Measurements from ENCODE around the gene ASPSCR1. TPM values are rescaled to one million over a fixed set of nuclear protein-coding genes. Genes with fewer than 3 reads are reported as not detected.

The ASPSCR1 gene
- total and polyA plus RNA-seq, 8 donors, result 35.1 to 64.3 (median 44.4) TPM

GRCh38 chr17:82063424-82064415 is 86.3 kb downstream of the ASPSCR1 start:
- TF ChIP-seq, protein P1, sequence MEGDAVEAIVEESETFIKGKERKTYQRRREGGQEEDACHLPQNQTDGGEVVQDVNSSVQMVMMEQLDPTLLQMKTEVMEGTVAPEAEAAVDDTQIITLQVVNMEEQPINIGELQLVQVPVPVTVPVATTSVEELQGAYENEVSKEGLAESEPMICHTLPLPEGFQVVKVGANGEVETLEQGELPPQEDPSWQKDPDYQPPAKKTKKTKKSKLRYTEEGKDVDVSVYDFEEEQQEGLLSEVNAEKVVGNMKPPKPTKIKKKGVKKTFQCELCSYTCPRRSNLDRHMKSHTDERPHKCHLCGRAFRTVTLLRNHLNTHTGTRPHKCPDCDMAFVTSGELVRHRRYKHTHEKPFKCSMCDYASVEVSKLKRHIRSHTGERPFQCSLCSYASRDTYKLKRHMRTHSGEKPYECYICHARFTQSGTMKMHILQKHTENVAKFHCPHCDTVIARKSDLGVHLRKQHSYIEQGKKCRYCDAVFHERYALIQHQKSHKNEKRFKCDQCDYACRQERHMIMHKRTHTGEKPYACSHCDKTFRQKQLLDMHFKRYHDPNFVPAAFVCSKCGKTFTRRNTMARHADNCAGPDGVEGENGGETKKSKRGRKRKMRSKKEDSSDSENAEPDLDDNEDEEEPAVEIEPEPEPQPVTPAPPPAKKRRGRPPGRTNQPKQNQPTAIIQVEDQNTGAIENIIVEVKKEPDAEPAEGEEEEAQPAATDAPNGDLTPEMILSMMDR (IDR thresholded peaks at IDR 0.05), result no peak
- ATAC-seq, result no peak
- H3K27ac ChIP-seq, result no peak overlapping the region
- peak in 1 of 4 donors; percentile 59 for DNase-seq
- intact Hi-C loops (cut with DNase I), result no loop called here
- no peaks in the 10 kb centered on the region for H3K9me3 ChIP-seq
- H3K36me3 ChIP-seq, result peaks cover 0 to 49% of the 10 kb centered on the region in 2 donors
- peak overlapping the region in 1 of 2 donors; percentile 91 for H3K4me3 ChIP-seq
- no peaks in the 10 kb centered on the region for H3K27me3 ChIP-seq
- peaks cover 18 to 28% of the 10 kb centered on the region in 2 donors for H3K4me1 ChIP-seq

DNA sequence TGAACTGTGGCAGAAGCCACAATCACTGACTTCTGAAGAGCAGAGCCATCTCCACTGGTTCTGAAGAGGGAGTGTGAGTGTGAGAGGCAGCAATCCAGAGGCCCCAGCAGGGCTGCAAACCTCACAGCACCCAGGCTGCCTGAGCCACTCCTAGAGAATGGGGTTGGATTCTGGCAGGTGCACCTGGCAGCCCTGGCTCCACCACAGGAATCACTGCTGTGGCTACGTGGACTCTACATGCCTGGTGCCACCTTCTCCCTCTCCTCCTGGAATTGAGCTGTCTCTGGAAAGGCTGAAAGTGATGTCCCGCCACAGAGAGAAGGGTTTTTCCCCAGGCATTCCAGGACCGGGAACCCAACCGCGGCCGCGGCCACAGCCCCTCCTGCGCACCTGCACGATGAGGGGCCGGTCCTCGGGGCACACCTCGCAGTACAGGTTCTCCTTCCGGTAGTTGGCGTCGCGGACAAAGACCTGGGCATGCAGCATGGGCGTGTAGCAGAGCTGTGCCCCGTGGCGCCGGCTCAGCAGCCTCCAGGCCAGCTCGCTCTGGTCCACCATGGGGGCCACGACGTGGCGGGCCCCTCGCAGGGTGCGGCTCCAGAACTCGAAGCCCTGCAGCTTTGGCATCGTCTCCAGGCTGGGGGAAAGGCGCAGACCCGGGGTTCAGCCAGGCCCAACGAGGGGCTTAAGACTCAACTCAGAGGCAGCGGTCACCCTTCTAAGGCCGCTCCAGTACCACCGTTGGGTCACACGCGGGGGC is 87.2 kb downstream of the ASPSCR1 start:
- H3K4me1 ChIP-seq, result peaks cover 18 to 28% of the 10 kb centered on the region in 2 donors
- peak overlapping the region in 1 of 2 donors; percentile 76 for H3K27ac ChIP-seq
- TF ChIP-seq, protein P1 (IDR thresholded peaks at IDR 0.05), result no peak
- H3K27me3 ChIP-seq, result no peaks in the 10 kb centered on the region
- peak in 1 of 4 donors; percentile 76 for DNase-seq
- H3K4me3 ChIP-seq, result peak overlapping the region; percentile 76 to 91
- no peaks in the 10 kb centered on the region for H3K9me3 ChIP-seq
- intact Hi-C loops (cut with DNase I), result no loop called here
- ATAC-seq, result peak; percentile 61
- H3K36me3 ChIP-seq, result peaks cover 0 to 40% of the 10 kb centered on the region in 2 donors

DNA sequence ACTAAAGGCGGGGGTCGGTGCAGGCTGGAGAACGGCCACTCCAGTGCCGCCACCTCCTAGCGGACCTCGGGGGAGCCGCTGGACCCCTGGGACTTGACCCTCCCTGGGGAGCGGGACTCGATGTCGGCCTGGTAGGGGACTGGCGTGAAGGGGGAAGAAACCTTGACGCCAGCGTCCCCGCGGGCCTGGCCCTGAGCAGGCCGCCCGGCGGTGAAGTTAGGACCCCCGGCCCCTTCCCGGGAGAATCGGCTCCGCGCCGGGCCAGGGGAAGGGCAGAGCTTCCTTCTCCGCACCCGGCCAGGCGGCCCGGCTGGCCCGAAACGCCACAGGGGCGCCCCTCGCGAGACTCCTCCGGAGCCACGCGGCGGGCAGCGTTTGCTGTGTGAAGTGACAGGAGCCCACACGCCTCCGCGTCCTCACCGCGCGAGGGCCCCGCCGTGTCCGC is 87.8 kb downstream of the ASPSCR1 start:
- TF ChIP-seq, protein P1 (IDR thresholded peaks at IDR 0.05), result no peak
- intact Hi-C loops (cut with DNase I), result no loop called here
- peak overlapping the region; percentile 54 to 76 for H3K27ac ChIP-seq
- ATAC-seq (peak; percentile 8), DNase-seq (peak in 2 of 4 donors; percentile 10 to 86)
- no peaks in the 10 kb centered on the region for H3K9me3 ChIP-seq
- peaks cover 0 to 34% of the 10 kb centered on the region in 2 donors for H3K36me3 ChIP-seq
- peaks cover 18 to 28% of the 10 kb centered on the region in 2 donors for H3K4me1 ChIP-seq
- peak overlapping the region; percentile 76 to 91 for H3K4me3 ChIP-seq
- H3K27me3 ChIP-seq, result no peaks in the 10 kb centered on the region

DNA sequence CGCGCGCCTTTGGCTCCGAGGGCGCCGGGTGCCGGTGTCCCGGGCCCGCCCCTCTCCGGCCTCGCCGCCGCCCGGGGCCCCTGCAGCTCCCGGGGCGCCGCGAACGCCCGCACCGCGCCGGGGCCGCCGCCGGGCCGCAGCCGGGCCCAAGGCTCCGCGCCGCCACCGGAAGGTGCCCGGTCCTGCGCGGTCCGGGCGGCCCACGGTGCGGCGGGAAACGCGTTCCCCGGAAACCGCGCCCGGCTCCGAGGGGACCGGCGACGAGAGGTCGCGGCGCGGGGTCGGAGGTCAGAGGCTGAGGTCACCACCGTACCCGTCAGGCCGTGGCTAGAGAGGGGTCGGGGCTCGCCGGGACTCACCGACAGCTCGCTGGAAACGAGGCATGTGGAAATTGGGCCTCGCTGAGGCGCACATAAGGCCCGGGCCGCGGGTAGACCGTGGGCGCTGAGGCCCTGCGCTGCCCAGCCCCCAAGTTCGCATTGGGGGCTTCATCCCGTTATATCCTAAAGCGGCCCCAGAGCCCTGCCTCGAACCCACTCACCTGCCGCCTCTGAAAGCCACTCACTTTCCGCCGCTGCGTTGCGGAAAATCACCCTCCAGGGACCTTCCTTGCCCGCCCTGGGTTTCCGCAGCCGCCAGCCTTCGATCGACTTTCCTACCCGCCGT is 88.3 kb downstream of the ASPSCR1 start, which contains the start of gene DUS1L:
TSS of gene DUS1L (minus strand) at position 167 of the 666 bp plus-strand sequence. CDS start 745 bp downstream, outside the sequence.
- Histone ChIP-seq H3K27ac (peak within 1 kb of the TSS; percentile 66 to 83), H3K4me1 (peaks cover 18 to 28% of the 10 kb centered on the region in 2 donors), H3K36me3 (peaks cover 0 to 29% of the 10 kb centered on the region in 2 donors), H3K27me3 (no peaks in the 10 kb centered on the region), H3K4me3 (peak within 1 kb of the TSS; percentile 76 to 91), H3K9me3 (no peaks in the 10 kb centered on the region)
- TF ChIP-seq, protein P1 (IDR thresholded peaks at IDR 0.05), result no peak
- intact Hi-C loops (cut with DNase I), result no loop called here
- ATAC-seq (peak; percentile 90), DNase-seq (peak; percentile 48 to 90 (median 57))

Other genes with a start within 250 kb of the ASPSCR1 start
- under 1 TPM in 1 of 2 donors, not detected in 1; 0.13 TPM for gene GCGR, start 173.5 kb upstream of the ASPSCR1 start, total RNA-seq
- gene GCGR, start 173.5 kb upstream of the ASPSCR1 start, polyA plus RNA-seq (ENCODE audit: insufficient read length in 6 of 6), result under 1 TPM in 4 of 6 donors, not detected in 2; 0.14 to 0.37 (median 0.29) TPM
- 10 to 100 TPM; 61.7 to 74.0 TPM for gene MCRIP1, start 144.3 kb upstream of the ASPSCR1 start, total RNA-seq
- 10 to 100 TPM; 67.6 to 97.6 (median 89.2) TPM for gene MCRIP1, start 144.3 kb upstream of the ASPSCR1 start, polyA plus RNA-seq (ENCODE audit: insufficient read length in 6 of 6)
- not detected for gene PPP1R27, start 142.6 kb upstream of the ASPSCR1 start, total RNA-seq
- gene PPP1R27, start 142.6 kb upstream of the ASPSCR1 start, polyA plus RNA-seq (ENCODE audit: insufficient read length in 6 of 6), result under 1 TPM in 2 of 6 donors, not detected in 4; 0.11 to 0.28 TPM
- gene P4HB, start 117.1 kb upstream of the ASPSCR1 start, total RNA-seq, result 100 to 1,000 TPM; 851 to 935 TPM
- 100 to 1,000 TPM; 485 to 650 (median 511) TPM for gene P4HB, start 117.1 kb upstream of the ASPSCR1 start, polyA plus RNA-seq (ENCODE audit: insufficient read length in 6 of 6)
- gene ARHGDIA, start 106.3 kb upstream of the ASPSCR1 start, total RNA-seq, result 100 to 1,000 TPM; 339 to 481 TPM
- 100 to 1,000 TPM; 139 to 266 (median 174) TPM for gene ARHGDIA, start 106.3 kb upstream of the ASPSCR1 start, polyA plus RNA-seq (ENCODE audit: insufficient read length in 6 of 6)
- gene ALYREF, start 86.0 kb upstream of the ASPSCR1 start, total RNA-seq, result 10 to 100 TPM; 42.7 to 69.7 TPM
- 10 to 100 TPM; 60.4 to 85.9 (median 68.0) TPM for gene ALYREF, start 86.0 kb upstream of the ASPSCR1 start, polyA plus RNA-seq (ENCODE audit: insufficient read length in 6 of 6)
- gene ANAPC11, start 85.9 kb upstream of the ASPSCR1 start, total RNA-seq, result 100 to 1,000 TPM; 121 to 124 TPM
- 100 to 1,000 TPM in 1 of 6 donors, 10 to 100 TPM in 5; 64.2 to 100 (median 82.8) TPM for gene ANAPC11, start 85.9 kb upstream of the ASPSCR1 start, polyA plus RNA-seq (ENCODE audit: insufficient read length in 6 of 6)
- gene NPB, start 75.4 kb upstream of the ASPSCR1 start, total RNA-seq, result under 1 TPM; 0.26 to 0.60 TPM
- gene NPB, start 75.4 kb upstream of the ASPSCR1 start, polyA plus RNA-seq (ENCODE audit: insufficient read length in 6 of 6), result 1 to 10 TPM in 5 of 6 donors, under 1 TPM in 1; 0.90 to 2.1 (median 1.4) TPM
- 10 to 100 TPM; 38.0 to 57.7 TPM for gene PCYT2, start 66.2 kb upstream of the ASPSCR1 start, total RNA-seq
- gene PCYT2, start 66.2 kb upstream of the ASPSCR1 start, polyA plus RNA-seq (ENCODE audit: insufficient read length in 6 of 6), result 10 to 100 TPM; 12.7 to 24.1 (median 17.3) TPM
- gene SIRT7, start 59.5 kb upstream of the ASPSCR1 start, total RNA-seq, result 10 to 100 TPM; 23.9 to 37.9 TPM
- 10 to 100 TPM; 11.6 to 17.3 (median 12.6) TPM for gene SIRT7, start 59.5 kb upstream of the ASPSCR1 start, polyA plus RNA-seq (ENCODE audit: insufficient read length in 6 of 6)
- gene MAFG, start 49.9 kb upstream of the ASPSCR1 start, total RNA-seq, result 10 to 100 TPM; 25.3 to 39.8 TPM
- gene MAFG, start 49.9 kb upstream of the ASPSCR1 start, polyA plus RNA-seq (ENCODE audit: insufficient read length in 6 of 6), result 10 to 100 TPM in 4 of 6 donors, 1 to 10 TPM in 2; 8.1 to 14.6 (median 10.7) TPM
- 10 to 100 TPM; 74.0 to 83.0 TPM for gene PYCR1, start 40.3 kb upstream of the ASPSCR1 start, total RNA-seq
- 10 to 100 TPM; 34.9 to 71.6 (median 38.0) TPM for gene PYCR1, start 40.3 kb upstream of the ASPSCR1 start, polyA plus RNA-seq (ENCODE audit: insufficient read length in 6 of 6)
- gene MYADML2, start 30.4 kb upstream of the ASPSCR1 start, total RNA-seq, result not detected
- gene MYADML2, start 30.4 kb upstream of the ASPSCR1 start, polyA plus RNA-seq (ENCODE audit: insufficient read length in 6 of 6), result under 1 TPM in 5 of 6 donors, not detected in 1; 0.08 to 0.20 (median 0.09) TPM
- 1 to 10 TPM in 1 of 2 donors, under 1 TPM in 1; 0.79 to 1.0 TPM for gene NOTUM, start 16.4 kb upstream of the ASPSCR1 start, total RNA-seq
- gene NOTUM, start 16.4 kb upstream of the ASPSCR1 start, polyA plus RNA-seq (ENCODE audit: insufficient read length in 6 of 6), result 10 to 100 TPM; 40.3 to 71.4 (median 67.0) TPM
- gene CENPX, start 45.2 kb downstream of the ASPSCR1 start, total RNA-seq, result 10 to 100 TPM; 42.9 to 77.7 TPM
- 10 to 100 TPM; 44.1 to 61.8 (median 49.8) TPM for gene CENPX, start 45.2 kb downstream of the ASPSCR1 start, polyA plus RNA-seq (ENCODE audit: insufficient read length in 6 of 6)
- gene LRRC45, start 45.7 kb downstream of the ASPSCR1 start, total RNA-seq, result 10 to 100 TPM; 16.9 to 20.7 TPM
- gene LRRC45, start 45.7 kb downstream of the ASPSCR1 start, polyA plus RNA-seq (ENCODE audit: insufficient read length in 6 of 6), result 10 to 100 TPM; 12.0 to 23.2 (median 17.6) TPM
- 10 to 100 TPM in 1 of 2 donors, 1 to 10 TPM in 1; 4.2 to 11.5 TPM for gene RAC3, start 54.0 kb downstream of the ASPSCR1 start, total RNA-seq
- gene RAC3, start 54.0 kb downstream of the ASPSCR1 start, polyA plus RNA-seq (ENCODE audit: insufficient read length in 6 of 6), result 10 to 100 TPM; 11.1 to 23.4 (median 15.4) TPM
- 100 to 1,000 TPM; 113 to 152 TPM for gene DCXR, start 60.1 kb downstream of the ASPSCR1 start, total RNA-seq
- gene DCXR, start 60.1 kb downstream of the ASPSCR1 start, polyA plus RNA-seq (ENCODE audit: insufficient read length in 6 of 6), result 10 to 100 TPM; 56.0 to 81.5 (median 69.3) TPM
- 10 to 100 TPM; 29.3 to 44.9 TPM for gene RFNG, start 74.2 kb downstream of the ASPSCR1 start, total RNA-seq
- gene RFNG, start 74.2 kb downstream of the ASPSCR1 start, polyA plus RNA-seq (ENCODE audit: insufficient read length in 6 of 6), result 10 to 100 TPM; 35.2 to 52.7 (median 46.7) TPM
- 100 to 1,000 TPM in 1 of 2 donors, 10 to 100 TPM in 1; 75.3 to 101 TPM for gene GPS1, start 74.3 kb downstream of the ASPSCR1 start, total RNA-seq
- gene GPS1, start 74.3 kb downstream of the ASPSCR1 start, polyA plus RNA-seq (ENCODE audit: insufficient read length in 6 of 6), result 10 to 100 TPM; 69.2 to 90.8 (median 78.8) TPM
- 100 to 1,000 TPM; 102 to 103 TPM for gene DUS1L, start 88.2 kb downstream of the ASPSCR1 start, total RNA-seq
- gene DUS1L, start 88.2 kb downstream of the ASPSCR1 start, polyA plus RNA-seq (ENCODE audit: insufficient read length in 6 of 6), result 10 to 100 TPM; 55.7 to 95.8 (median 69.4) TPM
- gene FASN, start 120.6 kb downstream of the ASPSCR1 start, total RNA-seq, result 100 to 1,000 TPM; 288 to 550 TPM
- 10 to 100 TPM; 18.0 to 63.8 (median 36.0) TPM for gene FASN, start 120.6 kb downstream of the ASPSCR1 start, polyA plus RNA-seq (ENCODE audit: insufficient read length in 6 of 6)
- 10 to 100 TPM; 41.7 to 54.5 TPM for gene CCDC57, start 235.2 kb downstream of the ASPSCR1 start, total RNA-seq
- gene CCDC57, start 235.2 kb downstream of the ASPSCR1 start, polyA plus RNA-seq (ENCODE audit: insufficient read length in 6 of 6), result 10 to 100 TPM; 50.4 to 73.4 (median 65.9) TPM